SK-N-SH (cell line): ENCODE measurements around the gene GRK5.

Source experiments
- FOSL2 ChIP-seq: IDR thresholded peaks from 2 replicates; pipeline ENCODE4 v1.4.0; 2012; ENCODE audit warnings: low read depth, mild to moderate bottlenecking, moderate library complexity, borderline replicate concordance
- NFIC ChIP-seq: IDR thresholded peaks from 2 replicates; pipeline ENCODE4 v1.4.0; 2012; ENCODE audit warnings: borderline replicate concordance
- POLR2AphosphoS5 ChIP-seq: IDR thresholded peaks from 2 replicates; pipeline ENCODE4 v1.6.1; 2012; ENCODE audit warnings: low read depth, low read length
- RAD21 ChIP-seq: IDR thresholded peaks from 2 replicates; pipeline ENCODE4 v1.6.1; 2012; ENCODE audit warnings: mild to moderate bottlenecking, low read length
- RCOR1 ChIP-seq: fragments of 150-350 bp; IDR thresholded peaks from 2 replicates; pipeline ENCODE4 v1.6.1; 2017; ENCODE audit warnings: antibody characterized with exemption, low read length
- RFX5 ChIP-seq: IDR thresholded peaks from 2 replicates; pipeline ENCODE4 v1.6.1; 2012; ENCODE audit warnings: mild to moderate bottlenecking, improper control_type of control experiment, low read length
- SMC3 ChIP-seq: IDR thresholded peaks from 2 replicates; pipeline ENCODE4 v1.6.1; 2012; ENCODE audit warnings: low read depth, low read length, improper control_type of control experiment
- TAF1 ChIP-seq: IDR thresholded peaks from 2 replicates; pipeline ENCODE4 v1.6.1; 2012; ENCODE audit warnings: low read depth, mild to moderate bottlenecking, low read length, moderate library complexity, borderline replicate concordance
- YY1 ChIP-seq: IDR thresholded peaks from 2 replicates; pipeline ENCODE4 v1.4.0; 2012; ENCODE audit warnings: low read depth, mild to moderate bottlenecking
- TF ChIP-seq, protein P1 (sequence below): fragments of 200-600 bp; sonication (generic); IDR thresholded peaks from 2 replicates; pipeline ENCODE4 v1.6.1; 2017; ENCODE audit warnings: antibody characterized with exemption, mild to moderate bottlenecking, moderate library complexity
- TF ChIP-seq, protein P2 (sequence below): IDR thresholded peaks from 2 replicates; pipeline ENCODE4; 2012
- TF ChIP-seq, protein P3 (sequence below): IDR thresholded peaks from 2 replicates; pipeline ENCODE4 v1.4.0; 2012; ENCODE audit warnings: low read depth, borderline replicate concordance
- TF ChIP-seq, protein P4 (sequence below): fragments of 150-350 bp; IDR thresholded peaks from 2 replicates; pipeline ENCODE4 v1.6.1; 2017; ENCODE audit warnings: antibody characterized with exemption, low read length, low read depth, borderline replicate concordance
- TF ChIP-seq, protein P5 (sequence below): IDR thresholded peaks from 2 replicates; pipeline ENCODE4 v1.6.1; 2012; ENCODE audit warnings: mild to moderate bottlenecking, low read depth, low read length, moderate library complexity

DNA sequence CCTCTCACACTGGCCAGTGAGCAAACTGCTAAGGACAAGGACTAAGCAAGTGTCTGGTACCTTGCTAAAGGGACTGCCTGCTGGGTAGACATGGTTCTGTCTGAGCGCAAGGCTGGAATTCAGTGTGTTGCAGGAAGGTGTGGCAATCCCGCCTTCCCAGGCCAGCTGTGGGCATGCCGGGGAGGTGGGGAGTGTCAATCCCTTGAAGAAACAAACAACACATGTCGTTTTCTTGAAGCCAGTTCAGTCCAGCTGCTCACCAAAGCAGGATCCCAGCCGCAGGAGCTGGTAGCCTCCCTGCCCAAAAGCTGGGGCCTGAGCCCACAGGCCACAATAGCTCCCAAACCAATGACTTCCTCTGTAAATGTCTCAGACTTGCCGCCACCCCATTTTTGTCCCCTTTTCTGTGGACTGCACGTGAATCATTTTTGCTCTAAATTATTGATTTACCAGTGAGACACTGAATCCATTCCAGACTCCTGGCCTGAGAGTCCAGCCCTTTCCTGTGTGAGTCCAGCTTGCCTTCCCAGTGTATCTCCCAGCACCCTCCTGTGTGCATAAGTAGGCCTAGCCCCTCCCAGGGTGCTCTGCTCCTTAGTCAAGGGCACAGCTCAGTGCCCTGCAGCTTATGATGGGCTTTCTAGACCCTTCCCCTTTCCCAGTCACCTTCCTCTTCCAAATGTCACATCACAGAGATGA is 168.4 kb downstream of the GRK5 start:
- TF ChIP-seq, protein P1, sequence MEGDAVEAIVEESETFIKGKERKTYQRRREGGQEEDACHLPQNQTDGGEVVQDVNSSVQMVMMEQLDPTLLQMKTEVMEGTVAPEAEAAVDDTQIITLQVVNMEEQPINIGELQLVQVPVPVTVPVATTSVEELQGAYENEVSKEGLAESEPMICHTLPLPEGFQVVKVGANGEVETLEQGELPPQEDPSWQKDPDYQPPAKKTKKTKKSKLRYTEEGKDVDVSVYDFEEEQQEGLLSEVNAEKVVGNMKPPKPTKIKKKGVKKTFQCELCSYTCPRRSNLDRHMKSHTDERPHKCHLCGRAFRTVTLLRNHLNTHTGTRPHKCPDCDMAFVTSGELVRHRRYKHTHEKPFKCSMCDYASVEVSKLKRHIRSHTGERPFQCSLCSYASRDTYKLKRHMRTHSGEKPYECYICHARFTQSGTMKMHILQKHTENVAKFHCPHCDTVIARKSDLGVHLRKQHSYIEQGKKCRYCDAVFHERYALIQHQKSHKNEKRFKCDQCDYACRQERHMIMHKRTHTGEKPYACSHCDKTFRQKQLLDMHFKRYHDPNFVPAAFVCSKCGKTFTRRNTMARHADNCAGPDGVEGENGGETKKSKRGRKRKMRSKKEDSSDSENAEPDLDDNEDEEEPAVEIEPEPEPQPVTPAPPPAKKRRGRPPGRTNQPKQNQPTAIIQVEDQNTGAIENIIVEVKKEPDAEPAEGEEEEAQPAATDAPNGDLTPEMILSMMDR, result no peak
- no peak for TF ChIP-seq SMC3
- TF ChIP-seq, protein P2, sequence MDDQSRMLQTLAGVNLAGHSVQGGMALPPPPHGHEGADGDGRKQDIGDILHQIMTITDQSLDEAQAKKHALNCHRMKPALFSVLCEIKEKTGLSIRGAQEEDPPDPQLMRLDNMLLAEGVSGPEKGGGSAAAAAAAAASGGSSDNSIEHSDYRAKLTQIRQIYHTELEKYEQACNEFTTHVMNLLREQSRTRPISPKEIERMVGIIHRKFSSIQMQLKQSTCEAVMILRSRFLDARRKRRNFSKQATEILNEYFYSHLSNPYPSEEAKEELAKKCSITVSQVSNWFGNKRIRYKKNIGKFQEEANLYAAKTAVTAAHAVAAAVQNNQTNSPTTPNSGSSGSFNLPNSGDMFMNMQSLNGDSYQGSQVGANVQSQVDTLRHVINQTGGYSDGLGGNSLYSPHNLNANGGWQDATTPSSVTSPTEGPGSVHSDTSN, result no peak
- TF ChIP-seq RAD21, result no peak
- no peak for TF ChIP-seq NFIC
- no peak for TF ChIP-seq RCOR1
- TF ChIP-seq YY1, result no peak
- no peak for TF ChIP-seq RFX5
- TF ChIP-seq, protein P3, sequence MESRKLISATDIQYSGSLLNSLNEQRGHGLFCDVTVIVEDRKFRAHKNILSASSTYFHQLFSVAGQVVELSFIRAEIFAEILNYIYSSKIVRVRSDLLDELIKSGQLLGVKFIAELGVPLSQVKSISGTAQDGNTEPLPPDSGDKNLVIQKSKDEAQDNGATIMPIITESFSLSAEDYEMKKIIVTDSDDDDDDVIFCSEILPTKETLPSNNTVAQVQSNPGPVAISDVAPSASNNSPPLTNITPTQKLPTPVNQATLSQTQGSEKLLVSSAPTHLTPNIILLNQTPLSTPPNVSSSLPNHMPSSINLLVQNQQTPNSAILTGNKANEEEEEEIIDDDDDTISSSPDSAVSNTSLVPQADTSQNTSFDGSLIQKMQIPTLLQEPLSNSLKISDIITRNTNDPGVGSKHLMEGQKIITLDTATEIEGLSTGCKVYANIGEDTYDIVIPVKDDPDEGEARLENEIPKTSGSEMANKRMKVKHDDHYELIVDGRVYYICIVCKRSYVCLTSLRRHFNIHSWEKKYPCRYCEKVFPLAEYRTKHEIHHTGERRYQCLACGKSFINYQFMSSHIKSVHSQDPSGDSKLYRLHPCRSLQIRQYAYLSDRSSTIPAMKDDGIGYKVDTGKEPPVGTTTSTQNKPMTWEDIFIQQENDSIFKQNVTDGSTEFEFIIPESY, result no peak
- no peak for TF ChIP-seq TAF1
- TF ChIP-seq, protein P4, sequence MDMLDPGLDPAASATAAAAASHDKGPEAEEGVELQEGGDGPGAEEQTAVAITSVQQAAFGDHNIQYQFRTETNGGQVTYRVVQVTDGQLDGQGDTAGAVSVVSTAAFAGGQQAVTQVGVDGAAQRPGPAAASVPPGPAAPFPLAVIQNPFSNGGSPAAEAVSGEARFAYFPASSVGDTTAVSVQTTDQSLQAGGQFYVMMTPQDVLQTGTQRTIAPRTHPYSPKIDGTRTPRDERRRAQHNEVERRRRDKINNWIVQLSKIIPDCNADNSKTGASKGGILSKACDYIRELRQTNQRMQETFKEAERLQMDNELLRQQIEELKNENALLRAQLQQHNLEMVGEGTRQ, result no peak
- TF ChIP-seq POLR2AphosphoS5, result no peak
- TF ChIP-seq FOSL2, result no peak
- TF ChIP-seq, protein P5, sequence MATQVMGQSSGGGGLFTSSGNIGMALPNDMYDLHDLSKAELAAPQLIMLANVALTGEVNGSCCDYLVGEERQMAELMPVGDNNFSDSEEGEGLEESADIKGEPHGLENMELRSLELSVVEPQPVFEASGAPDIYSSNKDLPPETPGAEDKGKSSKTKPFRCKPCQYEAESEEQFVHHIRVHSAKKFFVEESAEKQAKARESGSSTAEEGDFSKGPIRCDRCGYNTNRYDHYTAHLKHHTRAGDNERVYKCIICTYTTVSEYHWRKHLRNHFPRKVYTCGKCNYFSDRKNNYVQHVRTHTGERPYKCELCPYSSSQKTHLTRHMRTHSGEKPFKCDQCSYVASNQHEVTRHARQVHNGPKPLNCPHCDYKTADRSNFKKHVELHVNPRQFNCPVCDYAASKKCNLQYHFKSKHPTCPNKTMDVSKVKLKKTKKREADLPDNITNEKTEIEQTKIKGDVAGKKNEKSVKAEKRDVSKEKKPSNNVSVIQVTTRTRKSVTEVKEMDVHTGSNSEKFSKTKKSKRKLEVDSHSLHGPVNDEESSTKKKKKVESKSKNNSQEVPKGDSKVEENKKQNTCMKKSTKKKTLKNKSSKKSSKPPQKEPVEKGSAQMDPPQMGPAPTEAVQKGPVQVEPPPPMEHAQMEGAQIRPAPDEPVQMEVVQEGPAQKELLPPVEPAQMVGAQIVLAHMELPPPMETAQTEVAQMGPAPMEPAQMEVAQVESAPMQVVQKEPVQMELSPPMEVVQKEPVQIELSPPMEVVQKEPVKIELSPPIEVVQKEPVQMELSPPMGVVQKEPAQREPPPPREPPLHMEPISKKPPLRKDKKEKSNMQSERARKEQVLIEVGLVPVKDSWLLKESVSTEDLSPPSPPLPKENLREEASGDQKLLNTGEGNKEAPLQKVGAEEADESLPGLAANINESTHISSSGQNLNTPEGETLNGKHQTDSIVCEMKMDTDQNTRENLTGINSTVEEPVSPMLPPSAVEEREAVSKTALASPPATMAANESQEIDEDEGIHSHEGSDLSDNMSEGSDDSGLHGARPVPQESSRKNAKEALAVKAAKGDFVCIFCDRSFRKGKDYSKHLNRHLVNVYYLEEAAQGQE, result no peak
